HEK293T (cell line): Measurements from ENCODE around the gene FAM156B.
"Not testable (repeated sequence)": the region's sequence is repeated elsewhere in the genome, so short reads cannot be mapped to it uniquely, and the experiment has no call there.

Source experiments
- CTCF ChIA-PET: fragments of 350-600 bp; formaldehyde crosslinking; extraction: SDS; loops from one replicate; lab custom pipeline; 2021; ENCODE audit warnings: antibody characterized with exemption, inconsistent platforms; lab: Yijun Ruan, JAX
- POLR2A ChIA-PET: fragments of 350-600 bp; formaldehyde crosslinking; extraction: SDS; loops from one replicate; lab custom pipeline; 2020; ENCODE audit warnings: antibody characterized with exemption, inconsistent platforms; lab: Yijun Ruan, JAX
- DNase-seq: peaks from one replicate; pipeline ENCODE4 v3.0.0; 2012; ENCODE audit warnings: mixed read lengths; ENCODE audit errors: extremely low spot score
- ARNT ChIP-seq: fragments of 450-650 bp; IDR thresholded peaks from 2 replicates; pipeline ENCODE4 v1.6.1; 2017; ENCODE audit warnings: mild to moderate bottlenecking
- BHLHE40 ChIP-seq: fragments of 450-650 bp; IDR thresholded peaks from 2 replicates; pipeline ENCODE4 v1.6.1; 2016; ENCODE audit warnings: mild to moderate bottlenecking, moderate library complexity, borderline replicate concordance
- CTBP1 ChIP-seq: fragments of 450-650 bp; IDR thresholded peaks from 2 replicates; pipeline ENCODE4 v1.6.1; 2016; ENCODE audit warnings: borderline replicate concordance
- ELF4 ChIP-seq: fragments of 450-650 bp; IDR thresholded peaks from 2 replicates; pipeline ENCODE4 v1.6.1; 2017; ENCODE audit warnings: antibody characterized with exemption
- FOXA1 ChIP-seq: fragments of 450-650 bp; IDR thresholded peaks from 2 replicates; pipeline ENCODE4 v1.6.1; 2016; ENCODE audit warnings: mild to moderate bottlenecking
- FOXK2 ChIP-seq: fragments of 450-650 bp; IDR thresholded peaks from 2 replicates; pipeline ENCODE4 v1.6.1; 2016; ENCODE audit warnings: mild to moderate bottlenecking
- FOXM1 ChIP-seq: fragments of 450-650 bp; IDR thresholded peaks from 2 replicates; pipeline ENCODE4 v1.6.1; 2017; ENCODE audit warnings: mild to moderate bottlenecking, borderline replicate concordance
- HDGF ChIP-seq: fragments of 450-650 bp; IDR thresholded peaks from 2 replicates; pipeline ENCODE4 v1.6.1; 2017; ENCODE audit warnings: antibody characterized with exemption, borderline replicate concordance
- L3MBTL2 ChIP-seq: fragments of 450-650 bp; conservative IDR thresholded peaks from 2 replicates; pipeline ENCODE4 v1.6.1; 2016; ENCODE audit warnings: mild to moderate bottlenecking
- LEF1 ChIP-seq: fragments of 450-650 bp; IDR thresholded peaks from 2 replicates; pipeline ENCODE4 v1.6.1; 2017; ENCODE audit warnings: mild to moderate bottlenecking, borderline replicate concordance
- NFRKB ChIP-seq: fragments of 450-650 bp; IDR thresholded peaks from 2 replicates; pipeline ENCODE4 v1.6.1; 2016; ENCODE audit warnings: mild to moderate bottlenecking, moderate library complexity
- PKNOX1 ChIP-seq: fragments of 450-650 bp; IDR thresholded peaks from 2 replicates; pipeline ENCODE4 v1.6.1; 2016
- SP1 ChIP-seq: fragments of 450-650 bp; IDR thresholded peaks from 2 replicates; pipeline ENCODE4 v1.6.1; 2017
- SUZ12 ChIP-seq: fragments of 450-650 bp; IDR thresholded peaks from 2 replicates; pipeline ENCODE4 v1.6.1; 2016; ENCODE audit warnings: mild to moderate bottlenecking
- TARDBP ChIP-seq: fragments of 450-650 bp; IDR thresholded peaks from 2 replicates; pipeline ENCODE4 v1.6.1; 2016
- ZNF384 ChIP-seq: fragments of 450-650 bp; IDR thresholded peaks from 2 replicates; pipeline ENCODE4 v1.6.1; 2016

FAM156B gene, protein sequence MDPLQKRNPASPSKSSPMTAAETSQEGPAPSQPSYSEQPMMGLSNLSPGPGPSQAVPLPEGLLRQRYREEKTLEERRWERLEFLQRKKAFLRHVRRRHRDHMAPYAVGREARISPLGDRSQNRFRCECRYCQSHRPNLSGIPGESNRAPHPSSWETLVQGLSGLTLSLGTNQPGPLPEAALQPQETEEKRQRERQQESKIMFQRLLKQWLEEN

GRCh38 chrX:52896855-52897709, at the start of gene FAM156B:
TSS of gene FAM156B (plus strand) at chrX:52897330. CDS start at chrX:52907226, 9,896 bp downstream.
- DNase-seq, CTCF ChIA-PET, POLR2A ChIA-PET: not testable (repeated sequence)

- CTCF ChIA-PET: interaction anchor here (0.6 kb wide), 1 partner anchor 23 kb away, joined by 3 read pairs; no protein-coding TSS in a partner anchor
- TF ChIP-seq SUZ12: no peak
- no peak for TF ChIP-seq NFRKB
- no peak for TF ChIP-seq TARDBP
- no peak for TF ChIP-seq CTBP1
- no peak for TF ChIP-seq LEF1
- no peak for TF ChIP-seq FOXA1
- no peak for TF ChIP-seq FOXK2
- no peak for TF ChIP-seq ARNT
- TF ChIP-seq ZNF384: no peak
- TF ChIP-seq ELF4: no peak
- no peak for TF ChIP-seq BHLHE40
- no peak for TF ChIP-seq L3MBTL2
- POLR2A ChIA-PET: no interaction called here
- no peak for DNase-seq
These were observed 44.8 kb upstream of the FAM156B start for GRCh38 chrX:52852110-52852860.

GRCh38 chrX:52856991-52857525, 40.1 kb upstream of the FAM156B start:
- POLR2A ChIA-PET, DNase-seq, CTCF ChIA-PET: not testable (repeated sequence)

GRCh38 chrX:52865343-52865998, 31.7 kb upstream of the FAM156B start:
- no peak for DNase-seq

GRCh38 chrX:52867610-52868348, 29.4 kb upstream of the FAM156B start, which contains the start of gene XAGE3:
TSS of gene XAGE3 (minus strand) at chrX:52868083. CDS start at chrX:52867133, 950 bp downstream.
- TF ChIP-seq FOXA1 (no peak), NFRKB (no peak), SUZ12 (no peak), FOXM1 (no peak), LEF1 (no peak), FOXK2 (no peak), L3MBTL2 (no peak)
- no peak for DNase-seq
- ChIA-PET CTCF (no interaction called here), POLR2A (no interaction called here)

More at GRCh38 chrX:52865343-52865998, 31.7 kb upstream of the FAM156B start:
- CTCF ChIA-PET: no interaction called here
- POLR2A ChIA-PET: no interaction called here
- no peak for TF ChIP-seq CTBP1
- TF ChIP-seq TARDBP: no peak
- TF ChIP-seq HDGF: no peak
- TF ChIP-seq NFRKB: no peak
- TF ChIP-seq SP1: no peak
- TF ChIP-seq FOXK2: no peak
- TF ChIP-seq ELF4: no peak
- no peak for TF ChIP-seq ARNT
- TF ChIP-seq ZNF384: no peak
- no peak for TF ChIP-seq SUZ12
- TF ChIP-seq PKNOX1: no peak
- no peak for TF ChIP-seq L3MBTL2
- TF ChIP-seq BHLHE40: no peak
- no peak for TF ChIP-seq LEF1
- no peak for TF ChIP-seq FOXA1
- no peak for TF ChIP-seq FOXM1

- no peak for DNase-seq
- TF ChIP-seq HDGF: no peak
- no peak for TF ChIP-seq CTBP1
- no peak for TF ChIP-seq TARDBP
- TF ChIP-seq ARNT: no peak
- TF ChIP-seq SUZ12: no peak
- TF ChIP-seq ELF4: no peak
- no peak for TF ChIP-seq L3MBTL2
- no peak for TF ChIP-seq FOXK2
- ChIA-PET POLR2A (no interaction called here), CTCF (no interaction called here)
These were observed 27.1 kb upstream of the FAM156B start for GRCh38 chrX:52870046-52870445.

DNA sequence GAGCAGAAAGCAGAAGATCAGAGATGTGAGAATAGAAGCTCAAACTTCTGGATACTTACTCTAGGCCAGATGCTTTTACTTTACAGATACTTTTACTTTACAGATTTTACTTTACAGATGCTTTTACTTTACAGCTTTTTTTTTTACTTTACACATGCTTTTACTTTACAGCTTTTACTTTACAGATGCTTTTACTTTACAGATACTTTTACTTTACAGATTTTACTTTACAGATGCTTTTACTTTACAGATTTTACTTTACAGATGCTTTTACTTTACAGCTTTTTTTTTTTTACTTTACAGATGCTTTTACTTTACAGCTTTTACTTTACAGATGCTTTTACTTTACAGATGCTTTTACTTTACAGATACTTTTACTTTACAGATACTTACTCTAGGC, 23.3 kb upstream of the FAM156B start:
- DNase-seq, CTCF ChIA-PET, POLR2A ChIA-PET: not testable (repeated sequence)
